ENCODE results near the gene KLHL42. TPM values are rescaled to one million over a fixed set of nuclear protein-coding genes. Genes with fewer than 3 reads are reported as not detected.

Gene KLHL42
- total RNA-seq, 1 experiment from 2014 or later, result 74.2 TPM

DNA sequence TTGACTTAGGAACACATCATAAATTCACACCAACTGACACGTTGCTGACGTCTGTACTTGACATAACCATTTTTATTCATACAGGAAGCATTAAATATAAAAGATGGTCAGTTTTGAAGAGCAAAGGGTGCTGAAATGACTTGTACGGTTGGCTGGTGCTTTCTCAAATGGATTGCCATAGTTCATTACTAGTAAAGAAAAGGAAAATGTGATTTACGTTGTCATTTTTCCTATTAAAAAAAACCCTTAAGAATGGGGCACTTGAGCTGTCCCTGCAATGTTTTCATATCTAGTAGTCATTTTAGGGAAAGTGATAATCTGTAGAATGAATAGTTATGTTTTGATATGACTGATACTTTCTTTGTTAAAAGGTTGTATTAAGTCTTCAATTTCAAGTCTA lies 22.5 kb downstream of the KLHL42 start:
- no peak overlapping the region for H2AFZ ChIP-seq (ENCODE audit: low read length)
- no peak overlapping the region for H3K9ac ChIP-seq (ENCODE audit: low read length)
- no peaks in the 10 kb centered on the region for H3K4me1 ChIP-seq (ENCODE audit: insufficient read depth, low read length)
- H3K27me3 ChIP-seq (ENCODE audit: low read length), result no peaks in the 10 kb centered on the region
- ATAC-seq (no peak), DNase-seq (no peak)
- TF ChIP-seq EZH2 (IDR thresholded peaks at IDR 0.05; ENCODE audit: low read length, unreplicated experiment), result no peak
- TF ChIP-seq, protein P1, sequence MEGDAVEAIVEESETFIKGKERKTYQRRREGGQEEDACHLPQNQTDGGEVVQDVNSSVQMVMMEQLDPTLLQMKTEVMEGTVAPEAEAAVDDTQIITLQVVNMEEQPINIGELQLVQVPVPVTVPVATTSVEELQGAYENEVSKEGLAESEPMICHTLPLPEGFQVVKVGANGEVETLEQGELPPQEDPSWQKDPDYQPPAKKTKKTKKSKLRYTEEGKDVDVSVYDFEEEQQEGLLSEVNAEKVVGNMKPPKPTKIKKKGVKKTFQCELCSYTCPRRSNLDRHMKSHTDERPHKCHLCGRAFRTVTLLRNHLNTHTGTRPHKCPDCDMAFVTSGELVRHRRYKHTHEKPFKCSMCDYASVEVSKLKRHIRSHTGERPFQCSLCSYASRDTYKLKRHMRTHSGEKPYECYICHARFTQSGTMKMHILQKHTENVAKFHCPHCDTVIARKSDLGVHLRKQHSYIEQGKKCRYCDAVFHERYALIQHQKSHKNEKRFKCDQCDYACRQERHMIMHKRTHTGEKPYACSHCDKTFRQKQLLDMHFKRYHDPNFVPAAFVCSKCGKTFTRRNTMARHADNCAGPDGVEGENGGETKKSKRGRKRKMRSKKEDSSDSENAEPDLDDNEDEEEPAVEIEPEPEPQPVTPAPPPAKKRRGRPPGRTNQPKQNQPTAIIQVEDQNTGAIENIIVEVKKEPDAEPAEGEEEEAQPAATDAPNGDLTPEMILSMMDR (conservative IDR thresholded peaks at IDR 0.05; ENCODE audit: low read depth, low read length), result no peak
- TF ChIP-seq EZH2phosphoT487 (IDR thresholded peaks at IDR 0.05; ENCODE audit: borderline replicate concordance, low read length), result no peak
- no peak overlapping the region for H3K4me3 ChIP-seq (ENCODE audit: low read length)
- BruUV-seq (replicated peaks), result no TSS peak
- POLR2A ChIA-PET (ENCODE audit: unreplicated experiment), result interaction anchor here (0.7 kb wide), 1 partner anchor 20 kb away, joined by 3 read pairs; no protein-coding TSS in a partner anchor
- no peaks in the 10 kb centered on the region for H4K20me1 ChIP-seq (ENCODE audit: low read length)
- peaks cover 21% of the 10 kb centered on the region for H3K36me3 ChIP-seq (ENCODE audit: low read depth, low read length)
- no peak overlapping the region for H3K4me2 ChIP-seq (ENCODE audit: low read length)
- no peaks in the 10 kb centered on the region for H3K79me2 ChIP-seq (ENCODE audit: low read length)
- CTCF ChIA-PET, result no interaction called here
- no peak overlapping the region for H3K27ac ChIP-seq (ENCODE audit: low read length)
- intact Hi-C loops (cut with micrococcal nuclease), result no loop called here
- no peaks in the 10 kb centered on the region for H3F3A ChIP-seq (ENCODE audit: low read length, unreplicated experiment)
- H3K9me2 ChIP-seq (replicated peaks; ENCODE audit: low read length), result no peaks in the 10 kb centered on the region
- no peaks in the 10 kb centered on the region for H3K9me3 ChIP-seq (ENCODE audit: low read length)

DNA sequence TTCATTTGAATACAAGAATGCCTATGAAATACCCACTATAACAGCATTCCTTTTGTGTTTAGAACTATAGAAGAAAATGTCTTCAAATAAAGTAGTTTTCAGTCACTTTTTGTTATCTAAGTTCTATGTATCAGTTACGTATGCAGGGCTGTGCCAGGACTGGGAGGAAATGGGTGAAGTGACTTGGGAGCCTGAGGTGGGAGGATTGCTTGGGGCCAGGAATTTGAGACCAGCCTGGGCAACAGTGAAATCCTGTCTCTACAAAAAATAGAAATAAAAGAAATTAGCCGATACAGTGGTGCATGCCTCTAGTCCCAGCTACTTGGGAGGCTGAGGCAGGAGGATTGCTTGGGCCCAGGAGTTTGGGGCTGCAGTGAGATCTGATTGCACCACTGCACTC lies 22.9 kb downstream of the KLHL42 start:
- intact Hi-C loops (cut with micrococcal nuclease), result no loop called here
- Histone ChIP-seq H3F3A (ENCODE audit: low read length, unreplicated experiment) (no peaks in the 10 kb centered on the region), H3K4me3 (ENCODE audit: low read length) (no peak overlapping the region), H3K4me1 (ENCODE audit: insufficient read depth, low read length) (no peaks in the 10 kb centered on the region), H3K9me2 (replicated peaks; ENCODE audit: low read length) (no peaks in the 10 kb centered on the region), H3K9me3 (ENCODE audit: low read length) (no peaks in the 10 kb centered on the region), H3K9ac (ENCODE audit: low read length) (no peak overlapping the region), H3K27ac (ENCODE audit: low read length) (no peak overlapping the region), H4K20me1 (ENCODE audit: low read length) (no peaks in the 10 kb centered on the region), H3K4me2 (ENCODE audit: low read length) (no peak overlapping the region), H3K79me2 (ENCODE audit: low read length) (no peaks in the 10 kb centered on the region), H3K36me3 (ENCODE audit: low read depth, low read length) (peaks cover 17% of the 10 kb centered on the region), H3K27me3 (ENCODE audit: low read length) (no peaks in the 10 kb centered on the region), H2AFZ (ENCODE audit: low read length) (no peak overlapping the region)
- TF ChIP-seq EZH2 (IDR thresholded peaks at IDR 0.05; ENCODE audit: low read length, unreplicated experiment) (no peak), EZH2phosphoT487 (IDR thresholded peaks at IDR 0.05; ENCODE audit: borderline replicate concordance, low read length) (no peak)
- TF ChIP-seq, protein P1 (conservative IDR thresholded peaks at IDR 0.05; ENCODE audit: low read depth, low read length), result no peak
- ATAC-seq (peak; percentile 6; the same call in 1 of the 2 replicates), DNase-seq (no peak)
- POLR2A ChIA-PET (ENCODE audit: unreplicated experiment), result interaction anchor here (0.7 kb wide), 1 partner anchor 19 kb away, joined by 3 read pairs; no protein-coding TSS in a partner anchor
- CTCF ChIA-PET, result no interaction called here
- BruUV-seq (replicated peaks), result no TSS peak

DNA sequence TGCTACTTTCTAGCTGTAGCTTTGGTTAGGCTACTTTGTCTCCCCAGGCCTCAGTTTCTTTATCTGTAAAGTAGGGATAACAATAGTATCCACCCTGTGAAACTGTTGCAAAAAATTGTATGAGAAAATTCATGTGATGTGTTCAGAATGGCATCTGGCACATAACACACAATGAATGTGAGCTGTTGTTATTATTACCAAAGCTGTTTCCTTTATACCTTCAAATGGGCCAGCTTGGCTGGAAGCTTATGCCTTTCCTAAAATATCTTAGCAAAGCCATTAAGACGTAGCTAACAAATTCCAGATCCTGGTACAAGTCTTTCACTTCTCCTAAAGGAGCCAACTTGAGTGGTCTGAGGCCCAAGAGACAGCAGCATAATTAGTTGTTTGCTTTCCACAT lies 25.2 kb downstream of the KLHL42 start:
- no peaks in the 10 kb centered on the region for H3K27me3 ChIP-seq (ENCODE audit: low read length)
- no peaks in the 10 kb centered on the region for H4K20me1 ChIP-seq (ENCODE audit: low read length)
- no peaks in the 10 kb centered on the region for H3K9me3 ChIP-seq (ENCODE audit: low read length)
- no peak overlapping the region for H3K4me2 ChIP-seq (ENCODE audit: low read length)
- ChIA-PET POLR2A (ENCODE audit: unreplicated experiment) (interaction anchor here (0.8 kb wide), 1 partner anchor 17 kb away, joined by 5 read pairs; no protein-coding TSS in a partner anchor), CTCF (interaction anchor here (0.7 kb wide), 1 partner anchor 16 kb away, joined by 3 read pairs; no protein-coding TSS in a partner anchor)
- H3K27ac ChIP-seq (ENCODE audit: low read length), result no peak overlapping the region
- ATAC-seq, result no peak
- no peaks in the 10 kb centered on the region for H3K4me1 ChIP-seq (ENCODE audit: insufficient read depth, low read length)
- no peaks in the 10 kb centered on the region for H3K79me2 ChIP-seq (ENCODE audit: low read length)
- H3K4me3 ChIP-seq (ENCODE audit: low read length), result no peak overlapping the region
- TF ChIP-seq, protein P1 (conservative IDR thresholded peaks at IDR 0.05; ENCODE audit: low read depth, low read length), result no peak
- TF ChIP-seq EZH2 (IDR thresholded peaks at IDR 0.05; ENCODE audit: low read length, unreplicated experiment) (no peak), EZH2phosphoT487 (IDR thresholded peaks at IDR 0.05; ENCODE audit: borderline replicate concordance, low read length) (no peak)
- H3K9me2 ChIP-seq (replicated peaks; ENCODE audit: low read length), result no peaks in the 10 kb centered on the region
- no peaks in the 10 kb centered on the region for H3F3A ChIP-seq (ENCODE audit: low read length, unreplicated experiment)
- no TSS peak for BruUV-seq (replicated peaks)
- no peak overlapping the region for H2AFZ ChIP-seq (ENCODE audit: low read length)
- no peaks in the 10 kb centered on the region; the same call in 1 of the 2 replicates for H3K36me3 ChIP-seq (ENCODE audit: low read depth, low read length)
- intact Hi-C loops (cut with micrococcal nuclease), result no loop called here
- H3K9ac ChIP-seq (ENCODE audit: low read length), result no peak overlapping the region
- no peak for DNase-seq

Measured in PC-3 (cell line).